K562 (cell line): ENCODE results near the gene PANK2. TPM values are rescaled to one million over a fixed set of nuclear protein-coding genes. Genes with fewer than 3 reads are reported as not detected.

Experiments
- ATAC-seq: fragments of 200-7000 bp; cut with Tn5 transposase; 3 replicates; pipeline ENCODE4 v1.9.1; 2020; ENCODE audit warnings: moderate library complexity
- BruUV-seq: library from RNA; stranded (reverse); fragments of 400-500 nt; replicated peaks from 2 replicates; lab custom pipeline; 2021; lab: Mats Ljungman, UMichigan
- CTCF ChIA-PET: fragments of 300-600 bp; formaldehyde crosslinking; extraction: SDS; loops from one replicate; lab custom pipeline; 2021; ENCODE audit warnings: low intra/inter-chr PET ratio; lab: Yijun Ruan, JAX
- POLR2A ChIA-PET: fragments of 300-600, 350-650 bp; sonication (Branson Sonifier 250); formaldehyde crosslinking; extraction: SDS; loops from one replicate; lab custom pipeline; 2021; ENCODE audit warnings: antibody characterized with exemption, inconsistent platforms; lab: Yijun Ruan, JAX
- DNase-seq, 4 experiments: peaks; one replicate each; pipeline versions ENCODE4 v3.0.0 to v3.0.0-alpha.2; 2011 to 2018; ENCODE audit warnings: low spot score in 3 of 4, mixed read lengths in 3 of 4; ENCODE audit errors: extremely low read depth in 1 of 4
- FAIRE-seq: peaks from 2 replicates; lab custom pipeline; 2011; peaks lifted over from hg19 to GRCh38; lab: Jason Lieb, UNC
- H2AFZ ChIP-seq: 2 replicates; pipeline ENCODE4 v1.6.0; 2011; ENCODE audit warnings: low read depth, low read length, control low read depth, inconsistent platforms
- H3K27ac ChIP-seq: fragments of 200-600 bp; 3 replicates; pipeline ENCODE4 v1.8.0; 2011; ENCODE audit warnings: low read depth, mild to moderate bottlenecking, control low read depth, inconsistent platforms, low read length, moderate library complexity, mixed read lengths; ENCODE audit errors: extremely low read depth
- H3K27me3 ChIP-seq, 2 experiments: fragments of 300-600 bp in 1 of 2; 2 replicates in 1 of 2; 3 replicates in 1 of 2; pipeline versions ENCODE4 v1.6.0 to v1.8.0; 2011; ENCODE audit warnings: inconsistent platforms in 2 of 2, low read length in 2 of 2, mild to moderate bottlenecking in 1 of 2, mixed read lengths in 1 of 2, moderate library complexity in 1 of 2; ENCODE audit not compliant: control insufficient read depth in 2 of 2, insufficient read depth in 2 of 2
- H3K36me3 ChIP-seq: fragments of 300-600 bp; 3 replicates; pipeline ENCODE4 v1.8.0; 2011; ENCODE audit warnings: mild to moderate bottlenecking, low read length, inconsistent platforms; ENCODE audit not compliant: control insufficient read depth, insufficient read depth
- H3K4me1 ChIP-seq, 2 experiments: fragments of 200-600 bp in 1 of 2; replicated peaks in 1 of 2; 2 replicates in 1 of 2; 3 replicates in 1 of 2; pipeline versions ENCODE4 v1.5.1 to v1.8.0; 2011; ENCODE audit warnings: inconsistent platforms in 2 of 2, low read length in 2 of 2, mild to moderate bottlenecking in 1 of 2, mixed read lengths in 1 of 2, moderate library complexity in 1 of 2; ENCODE audit not compliant: control insufficient read depth in 2 of 2, insufficient read depth in 2 of 2
- H3K4me2 ChIP-seq: 2 replicates; pipeline ENCODE4 v1.6.1; 2011; ENCODE audit warnings: low read length, control low read depth, inconsistent platforms, mixed read lengths; ENCODE audit not compliant: insufficient read depth
- H3K4me3 ChIP-seq: fragments of 200-600 bp; sonication (generic), shearing (Covaris generic); 2 replicates; pipeline ENCODE4 v1.5.1; 2016; ENCODE audit warnings: control low read depth, inconsistent platforms
- H3K79me2 ChIP-seq: fragments of 200-600 bp; 3 replicates; pipeline ENCODE4 v1.8.0; 2011; ENCODE audit warnings: low read length, inconsistent platforms; ENCODE audit not compliant: control insufficient read depth, insufficient read depth
- H3K9ac ChIP-seq, 2 experiments: 2 replicates each; pipeline versions ENCODE4 v1.6.0 to v1.6.1; 2011; ENCODE audit warnings: low read depth in 2 of 2, low read length in 2 of 2, control low read depth in 1 of 2, inconsistent platforms in 1 of 2, mild to moderate bottlenecking in 1 of 2, mixed read lengths in 1 of 2; ENCODE audit not compliant: insufficient read depth in 1 of 2
- H3K9me1 ChIP-seq: one replicate; pipeline ENCODE4 v1.6.0; 2011; ENCODE audit warnings: inconsistent platforms, mild to moderate bottlenecking, low read length, moderate library complexity; ENCODE audit not compliant: control insufficient read depth, insufficient read depth
- H3K9me3 ChIP-seq: replicated peaks from 2 replicates; pipeline ENCODE4 v1.5.1; 2011; ENCODE audit warnings: low read depth, low read length, inconsistent platforms; ENCODE audit not compliant: control insufficient read depth, insufficient read depth
- H4K20me1 ChIP-seq: replicated peaks from 2 replicates; pipeline ENCODE4 v1.6.1; 2011; ENCODE audit warnings: low read length, inconsistent platforms, mixed read lengths; ENCODE audit not compliant: control insufficient read depth, insufficient read depth
- ARID1B ChIP-seq: fragments of 450-650 bp; IDR thresholded peaks from 2 replicates; pipeline ENCODE4 v1.6.1; 2016; ENCODE audit warnings: antibody characterized with exemption, mild to moderate bottlenecking, inconsistent platforms
- ARID3B ChIP-seq: fragments of 250-450 bp; sonication (Bioruptor Pico); IDR thresholded peaks from 2 replicates; pipeline ENCODE4 v1.4.0; 2020; ENCODE audit warnings: borderline replicate concordance
- ATF7 ChIP-seq: fragments of 450-650 bp; IDR thresholded peaks from 2 replicates; pipeline ENCODE4 v1.7.1; 2014; ENCODE audit warnings: mild to moderate bottlenecking, moderate library complexity
- HNRNPH1 ChIP-seq: fragments of 200-400 bp; formaldehyde crosslinking; optimal IDR thresholded peaks from 2 replicates; pipeline ENCODE3; 2017; ENCODE audit warnings: low read depth, mild to moderate bottlenecking, low read length, moderate library complexity
- SNIP1 ChIP-seq: fragments of 450-650 bp; IDR thresholded peaks from 2 replicates; pipeline ENCODE4 v1.7.1; 2017; ENCODE audit warnings: low read depth, mild to moderate bottlenecking
- TAF1 ChIP-seq: IDR thresholded peaks from 2 replicates; pipeline ENCODE4 v1.6.1; 2011; ENCODE audit warnings: mild to moderate bottlenecking, low read length, moderate library complexity; ENCODE audit not compliant: insufficient read depth, control insufficient read depth, severe bottlenecking; ENCODE audit errors: extremely low read depth
- YY1 ChIP-seq, 3 experiments: IDR thresholded peaks; 2 replicates each; pipeline ENCODE4 v1.6.1; 2011; ENCODE audit warnings: low read length in 2 of 3, mild to moderate bottlenecking in 2 of 3, moderate library complexity in 2 of 3, borderline replicate concordance in 1 of 3, control low read depth in 1 of 3, low read depth in 1 of 3; ENCODE audit not compliant: insufficient read depth in 3 of 3, insufficient replicate concordance in 2 of 3, control insufficient read depth in 1 of 3, insufficient read length in 1 of 3; ENCODE audit errors: extremely low read depth in 1 of 3
- ZFP36 ChIP-seq: fragments of 150-350 bp; IDR thresholded peaks from 2 replicates; pipeline ENCODE4 v1.6.1; 2018; ENCODE audit warnings: low read length, low read depth; ENCODE audit not compliant: partially characterized antibody
- ZNF407 ChIP-seq: fragments of 450-650 bp; IDR thresholded peaks from 2 replicates; pipeline ENCODE4 v1.6.1; 2016; ENCODE audit warnings: low read depth
- ZNF431 ChIP-seq: sonication (generic); formaldehyde crosslinking; IDR thresholded peaks from 2 replicates; pipeline ENCODE4 v1.8.0; 2022; ENCODE audit warnings: mild to moderate bottlenecking, missing genetic modification reagents
- ZNF57 ChIP-seq: fragments of 450-650 bp; formaldehyde crosslinking; IDR thresholded peaks from 2 replicates; pipeline ENCODE4 v1.4.0; 2020; ENCODE audit warnings: mild to moderate bottlenecking, moderate library complexity
- ZNF644 ChIP-seq: fragments of 200-800 bp; sonication (Bioruptor generic); IDR thresholded peaks from 2 replicates; pipeline ENCODE4 v1.6.1; 2016; ENCODE audit warnings: low read depth, missing genetic modification characterization, missing compliant biosample characterization
- WGBS: fragments of 100-300 bp; shearing (Covaris generic); methylation state at CpG from one replicate; pipeline ENCODE4 v1.1.6; 2016; ENCODE audit warnings: low coverage, mixed read lengths; ENCODE audit not compliant: insufficient coverage; ENCODE audit errors: missing lambda C conversion rate; 5-methylcytosine and 5-hydroxymethylcytosine counted together
- in situ Hi-C: fragments of 300-500 bp; cut with MboI; formaldehyde crosslinking; loops from 4 replicates; pipeline ENCODE4 v1.15.0; 2018; ENCODE audit warnings: inconsistent platforms, mixed read lengths
- intact Hi-C: fragments of 100-400 bp; cut with micrococcal nuclease; formaldehyde crosslinking; loops from 2 replicates; pipeline ENCODE4 v1.14.2; 2022
- polyA plus RNA-seq, 8 experiments: library from polyadenylated mRNA; depleted of rRNA in 4 of 8; stranded (reverse) in 5 of 8; unstranded in 3 of 8; fragments of >200 nt; fragmentation: Nextera tagmentation in 2 of 8; fragmentation: Illumina TruSeq in 1 of 8; extraction: Ambion mirVana in 2 of 8; extraction: Trizol in 1 of 8; gene quantifications; 2 replicates each; pipeline versions ENCODE4 v1.2.1 to v1.2.3, GENCODE V29; 2011 to 2014; ENCODE audit warnings: inconsistent platforms in 1 of 8, missing spikeins in 1 of 8
- total RNA-seq, 7 experiments: library from RNA; depleted of rRNA in 6 of 7; stranded (reverse); fragments of >200 nt in 6 of 7; fragmentation: Illumina TruSeq in 2 of 7; extraction: Trizol in 2 of 7; gene quantifications; 2 replicates each; pipeline versions ENCODE4 v1.2.1 to v1.2.3, GENCODE V29; 2011 to 2021; ENCODE audit warnings: low replicate concordance in 1 of 7

Gene PANK2
- total and polyA plus RNA-seq, 9 of the 15 experiments (the other 6 are each of a cell fraction or from before 2014, with no cell fraction given) = 14.9 to 43.5 (median 31.4) TPM

GRCh38 chr20:3843490-3843889 is 45.7 kb upstream of the PANK2 start:
- H3K27me3 ChIP-seq = no peaks in the 10 kb centered on the region
- no peaks in the 10 kb centered on the region for H3K9me3 ChIP-seq
- peaks cover 5% of the 10 kb centered on the region; the same call in 2 of the 3 replicates for H3K36me3 ChIP-seq
- H3K79me2 ChIP-seq = peaks cover 22% of the 10 kb centered on the region
- H4K20me1 ChIP-seq = no peaks in the 10 kb centered on the region
- H3K4me1 ChIP-seq = peaks cover 42 to 55% of the 10 kb centered on the region in 2 experiments; a peak in 4 of 5 replicates
- H2AFZ ChIP-seq = peak overlapping the region; percentile 51; the same call in 1 of the 2 replicates
- DNase-seq (peak; percentile 83 to 89 (median 86)), FAIRE-seq (peak; percentile 90), ATAC-seq (peak; percentile 67)
- ChIA-PET CTCF (no interaction called here), POLR2A (interaction anchor here (1.0 to 2.0 kb wide), 3 partner anchors 11 to 23 kb away, joined by 3 to 13 read pairs (median 5); partner anchors contain the start of gene AP5S1)
- WGBS = 3% methylated on average over 5 of the region's 5 CpGs
- H3K4me3 ChIP-seq = no peak overlapping the region
- intact Hi-C loops (no loop called here), in situ Hi-C loops (no loop called here)
- H3K9ac ChIP-seq = peak overlapping the region; percentile 53 to 68
- H3K4me2 ChIP-seq = peak overlapping the region; percentile 49
- H3K27ac ChIP-seq = peak overlapping the region; percentile 76
- BruUV-seq = no TSS peak
- H3K9me1 ChIP-seq = no peaks in the 10 kb centered on the region
- TF ChIP-seq YY1 (IDR thresholded peaks at IDR 0.05; ENCODE audit: borderline replicate concordance in 1 of 3, control insufficient read depth in 1 of 3, extremely low read depth in 1 of 3, insufficient read depth in 3 of 3, insufficient read length in 1 of 3, insufficient replicate concordance in 2 of 3, low read depth in 1 of 3, low read length in 2 of 3) (peak in 1 of 3 experiments; percentile 47), ZNF431 (CRISPR knock-in tag) (no peak), ATF7 (peak; percentile 73), ZNF57 (no peak), SNIP1 (no peak), ARID1B (peak; percentile 64), TAF1 (no peak), ARID3B (no peak), HNRNPH1 (no peak), ZNF644 (tag) (no peak), ZNF407 (no peak), ZFP36 (no peak)
